Measurements from ENCODE around the gene CAMK2D. TPM values are rescaled to one million over a fixed set of nuclear protein-coding genes. Genes with fewer than 3 reads are reported as not detected.

Gene CAMK2D
- total RNA-seq, 1 experiment from 2014 or later, result 9.0 TPM

DNA sequence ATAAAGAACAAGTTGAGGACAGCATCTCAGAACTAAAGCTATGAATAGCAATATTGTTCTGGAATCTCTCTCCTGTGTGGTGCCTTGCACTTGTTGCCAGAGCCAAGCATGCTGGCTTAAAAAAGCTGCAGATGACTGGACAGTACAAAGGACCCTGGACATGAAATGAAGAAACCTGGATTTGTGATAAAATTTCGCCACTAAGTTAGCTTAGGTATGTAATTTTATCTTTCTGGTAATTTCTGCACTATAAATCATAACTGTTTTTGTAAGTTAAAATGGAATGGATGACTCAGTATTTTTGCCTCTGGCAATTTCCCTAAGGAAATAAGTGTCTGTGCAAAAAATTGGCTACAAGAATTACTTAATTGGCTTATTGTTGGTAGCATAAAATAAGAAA, 317.2 kb downstream of the CAMK2D start:
- H3K27ac Mint-ChIP-seq, result no peak overlapping the region
- no peak overlapping the region for H3K4ac ChIP-seq (ENCODE audit: low read depth, low read length)

More for the DNA sequence above, 317.2 kb downstream of the CAMK2D start:
- no peak overlapping the region for H3K27ac ChIP-seq (ENCODE audit: insufficient read length, low read depth, low read length)
- Mint-ChIP-seq H3K27me3 (ENCODE audit: low read depth) (no peaks in the 10 kb centered on the region), H3K9me3 (no peaks in the 10 kb centered on the region), H3K4me3 (no peak overlapping the region), H3K4me1 (peaks cover 6 to 21% of the 10 kb centered on the region in 2 experiments), H3K36me3 (ENCODE audit: insufficient read depth in 1 of 3, low read depth in 3 of 3) (no peaks in the 10 kb centered on the region)
- no peaks in the 10 kb centered on the region for H3K27me3 ChIP-seq (ENCODE audit: insufficient read depth, low read length)
- no peak overlapping the region for H3K18ac ChIP-seq (ENCODE audit: insufficient read length, low read depth, low read length)
- H2BK20ac ChIP-seq (ENCODE audit: low read depth, low read length, poor library complexity, severe bottlenecking), result no peak overlapping the region
- H2BK5ac ChIP-seq (ENCODE audit: insufficient read length, low read length), result no peak overlapping the region
- H3K9ac ChIP-seq (ENCODE audit: extremely low read depth, insufficient read length, low read length), result no peak overlapping the region
- H4K5ac ChIP-seq (ENCODE audit: insufficient read length, low read depth, low read length), result no peak overlapping the region
- no peaks in the 10 kb centered on the region for H3K4me1 ChIP-seq (ENCODE audit: insufficient read depth, low read length)
- no peaks in the 10 kb centered on the region for H4K20me1 ChIP-seq (ENCODE audit: control insufficient read depth, insufficient read depth, insufficient read length)
- no peak overlapping the region for H3K4me2 ChIP-seq (ENCODE audit: insufficient read depth, insufficient read length, low read length)
- no peak for DNase-seq
- H2BK12ac ChIP-seq (ENCODE audit: insufficient read length, low read depth, low read length), result no peak overlapping the region
- no peaks in the 10 kb centered on the region for H3K79me1 ChIP-seq (ENCODE audit: insufficient read depth, low read depth, low read length, poor library complexity, severe bottlenecking)
- no peak overlapping the region for H3K14ac ChIP-seq (ENCODE audit: insufficient read depth, low read length)
- H3T11ph ChIP-seq (ENCODE audit: low read length), result no peak overlapping the region
- H2BK15ac ChIP-seq (ENCODE audit: low read depth, low read length), result no peak overlapping the region
- no peak overlapping the region for H3K56ac ChIP-seq (ENCODE audit: insufficient read length, low read depth, low read length)
- TF ChIP-seq, protein P1, sequence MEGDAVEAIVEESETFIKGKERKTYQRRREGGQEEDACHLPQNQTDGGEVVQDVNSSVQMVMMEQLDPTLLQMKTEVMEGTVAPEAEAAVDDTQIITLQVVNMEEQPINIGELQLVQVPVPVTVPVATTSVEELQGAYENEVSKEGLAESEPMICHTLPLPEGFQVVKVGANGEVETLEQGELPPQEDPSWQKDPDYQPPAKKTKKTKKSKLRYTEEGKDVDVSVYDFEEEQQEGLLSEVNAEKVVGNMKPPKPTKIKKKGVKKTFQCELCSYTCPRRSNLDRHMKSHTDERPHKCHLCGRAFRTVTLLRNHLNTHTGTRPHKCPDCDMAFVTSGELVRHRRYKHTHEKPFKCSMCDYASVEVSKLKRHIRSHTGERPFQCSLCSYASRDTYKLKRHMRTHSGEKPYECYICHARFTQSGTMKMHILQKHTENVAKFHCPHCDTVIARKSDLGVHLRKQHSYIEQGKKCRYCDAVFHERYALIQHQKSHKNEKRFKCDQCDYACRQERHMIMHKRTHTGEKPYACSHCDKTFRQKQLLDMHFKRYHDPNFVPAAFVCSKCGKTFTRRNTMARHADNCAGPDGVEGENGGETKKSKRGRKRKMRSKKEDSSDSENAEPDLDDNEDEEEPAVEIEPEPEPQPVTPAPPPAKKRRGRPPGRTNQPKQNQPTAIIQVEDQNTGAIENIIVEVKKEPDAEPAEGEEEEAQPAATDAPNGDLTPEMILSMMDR (conservative IDR thresholded peaks at IDR 0.05), result no peak
- H2AK5ac ChIP-seq (ENCODE audit: insufficient read length, low read length), result no peak overlapping the region
- WGBS (ENCODE audit: extremely low coverage, insufficient read length, low lambda C conversion rate), result no CpG with 5 or more reads among the region's 1 CpG
- no peaks in the 10 kb centered on the region for H3K79me2 ChIP-seq (ENCODE audit: insufficient read depth, low read length)
- no peak overlapping the region for H4K8ac ChIP-seq (replicated peaks; ENCODE audit: insufficient read length, low read depth, low read length)
- H4K91ac ChIP-seq (ENCODE audit: insufficient read length, low read depth, low read length), result no peak overlapping the region
- H3K23ac ChIP-seq (ENCODE audit: insufficient read length, low read depth, low read length), result no peak overlapping the region
- H2BK120ac ChIP-seq (ENCODE audit: low read depth, low read length, poor library complexity, severe bottlenecking), result no peak overlapping the region
- no peaks in the 10 kb centered on the region for H3K23me2 ChIP-seq (ENCODE audit: insufficient read length, low read depth, low read length, poor library complexity, severe bottlenecking)
- no peaks in the 10 kb centered on the region for H3K9me3 ChIP-seq (ENCODE audit: control insufficient read depth, low read depth, low read length)
- no peak overlapping the region for H2AFZ ChIP-seq (ENCODE audit: low read length)
